HG03095 (cell line): ENCODE data around the gene AAK1.
"Not testable (repeated sequence)": the region's sequence is repeated elsewhere in the genome, so short reads cannot be mapped to it uniquely, and the experiment has no call there.

Experiments
- ATAC-seq: cut with Tn5 transposase; IDR thresholded peaks from one replicate; pipeline ENCODE4 v1.9.1; 2021; ENCODE audit warnings: moderate library complexity; ENCODE audit not compliant: unreplicated experiment

AAK1 gene

DNA sequence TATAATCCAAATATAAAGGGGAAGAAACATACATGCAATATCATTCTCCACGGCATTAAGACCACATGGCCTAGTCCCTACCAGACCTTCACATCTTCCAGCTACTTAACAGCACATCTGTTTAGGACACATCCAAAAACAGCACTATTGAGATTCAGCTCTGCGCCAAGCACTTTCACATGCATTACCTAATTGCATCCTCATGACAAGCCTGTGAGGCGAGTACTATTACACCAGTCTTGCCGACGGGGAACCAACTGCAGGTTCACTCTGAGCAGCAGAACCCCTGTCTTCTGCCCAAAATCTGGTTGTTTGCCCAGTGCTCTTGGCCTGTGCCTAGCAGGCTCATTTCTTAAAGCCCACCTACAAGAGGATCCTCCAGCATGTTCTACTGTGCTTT is 66.7 kb downstream of the AAK1 start:
- ATAC-seq = no peak

DNA sequence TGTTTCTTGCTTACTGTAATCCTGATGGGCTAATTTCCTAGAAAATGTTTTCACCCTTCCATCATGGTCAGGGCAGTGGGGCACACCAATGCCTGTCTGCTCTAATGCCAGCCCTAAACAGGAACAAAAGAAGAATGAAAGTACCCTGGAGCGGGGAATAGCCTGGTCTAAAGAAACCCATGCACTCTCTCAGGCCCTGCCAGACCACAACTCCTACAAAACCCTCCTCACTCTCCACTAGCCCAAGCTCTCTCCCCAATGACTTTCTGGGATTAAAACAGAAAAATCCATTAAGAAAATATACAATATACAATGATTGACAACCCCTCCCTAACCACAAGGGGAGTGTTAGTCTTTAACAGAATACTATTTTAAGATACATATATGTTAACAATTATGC is 67.6 kb downstream of the AAK1 start:
- ATAC-seq = no peak

- not testable (repeated sequence) for ATAC-seq
Observed at GRCh38 chr2:69575371-69575770, 68.2 kb downstream of the AAK1 start.

DNA sequence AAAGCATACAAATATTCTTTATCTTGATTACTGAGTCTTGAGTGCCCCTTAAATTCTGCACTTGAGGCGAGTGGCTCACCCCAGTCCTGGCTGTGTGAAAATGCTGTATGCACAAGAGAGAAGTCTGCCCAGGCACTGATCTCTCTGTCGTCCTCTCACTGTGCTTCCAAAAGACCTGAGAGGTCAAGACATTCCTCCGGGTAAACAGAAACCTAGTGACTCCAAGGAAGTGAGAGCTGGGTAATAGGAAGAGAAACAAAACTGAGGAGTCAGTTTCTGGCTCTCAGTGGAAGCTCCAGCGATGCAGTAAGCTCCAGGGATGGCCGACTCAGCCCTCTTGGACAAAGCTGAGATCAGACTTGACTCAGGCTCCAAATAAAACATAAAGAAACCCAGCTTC is 70.9 kb downstream of the AAK1 start:
- no peak for ATAC-seq

DNA sequence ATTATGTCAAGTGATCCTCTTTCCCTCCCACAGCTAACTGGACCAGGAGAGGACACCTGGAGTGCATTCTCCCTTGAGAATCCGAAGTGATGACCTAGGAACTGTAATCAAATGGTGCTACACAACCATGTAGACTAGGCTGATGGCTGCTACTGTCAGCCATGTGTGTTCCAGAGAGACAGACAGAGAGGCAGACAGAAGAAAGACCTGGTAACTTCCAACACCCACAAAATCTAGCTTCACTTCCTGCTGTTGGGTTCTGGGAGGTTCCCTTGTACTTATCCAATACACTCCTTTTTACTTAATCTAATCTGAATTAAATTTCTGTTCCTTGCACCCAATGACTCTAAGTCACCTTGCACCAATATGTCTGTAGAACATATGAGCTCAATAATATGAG is 72.3 kb downstream of the AAK1 start:
- ATAC-seq = no peak

GRCh38 chr2:69570474-69570873 is 73.1 kb downstream of the AAK1 start:
- no peak for ATAC-seq

DNA sequence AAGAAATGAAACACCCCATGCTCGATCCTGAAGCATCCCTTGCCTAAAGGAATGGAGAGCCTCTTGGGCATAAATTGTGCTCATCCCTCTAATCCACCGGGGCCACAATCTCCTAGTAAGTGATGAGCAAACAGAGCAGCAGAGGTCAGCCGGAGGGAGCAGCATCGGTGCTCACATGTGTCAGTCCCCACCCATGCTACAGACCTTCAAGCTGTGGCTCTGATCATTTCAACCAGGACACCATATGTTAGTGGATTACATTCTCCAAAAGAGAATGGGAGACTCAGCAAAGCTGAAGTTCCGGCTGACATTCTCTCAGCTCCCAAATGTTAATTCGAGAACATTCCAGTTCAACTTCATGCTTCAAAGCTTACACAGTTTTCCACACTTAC is 75.6 kb downstream of the AAK1 start:
- no peak for ATAC-seq

- ATAC-seq = no peak
Observed at GRCh38 chr2:69567157-69567908, 76.2 kb downstream of the AAK1 start.

DNA sequence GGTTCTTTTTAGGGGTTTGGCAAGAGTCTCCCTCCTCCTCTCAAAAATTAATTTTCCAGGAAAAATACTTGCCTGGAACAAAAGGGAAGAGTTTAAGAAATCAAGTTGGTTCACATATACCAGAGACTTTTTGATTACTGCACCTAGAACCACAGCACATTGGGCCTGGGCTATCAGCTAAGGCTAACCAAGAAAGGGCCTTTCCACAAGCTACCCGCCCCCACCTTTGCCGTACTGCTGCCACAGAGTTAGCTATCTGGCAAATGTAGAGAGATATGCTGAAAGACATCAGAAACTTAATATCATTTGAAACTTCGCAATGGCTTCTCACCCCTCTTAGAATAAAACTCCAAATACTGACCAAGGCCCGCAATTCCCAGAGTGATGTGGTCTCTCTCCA is 76.9 kb downstream of the AAK1 start:
- no peak for ATAC-seq

DNA sequence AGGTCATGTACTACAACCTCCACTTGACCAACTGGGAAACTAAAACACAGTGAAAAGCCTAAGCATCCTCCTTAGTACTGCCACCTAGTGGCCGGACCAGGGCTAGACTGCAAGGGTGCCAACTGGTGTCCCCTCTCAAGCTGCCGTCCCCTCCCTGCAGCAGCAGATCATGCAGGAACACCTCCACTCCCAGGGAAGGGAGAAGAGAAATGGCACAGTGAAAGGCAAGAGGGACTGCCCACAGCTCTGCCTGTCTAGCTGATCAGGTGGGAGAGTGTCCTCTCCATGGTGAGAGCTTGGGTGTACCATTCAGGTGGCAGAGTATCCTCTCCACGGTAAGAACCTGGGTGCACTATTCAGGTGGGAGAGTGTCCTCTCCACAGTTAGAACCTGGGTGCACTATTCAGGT is 78.1 kb downstream of the AAK1 start:
- ATAC-seq = no peak

- no peak for ATAC-seq
Observed at GRCh38 chr2:69564604-69565003, 78.9 kb downstream of the AAK1 start.

DNA sequence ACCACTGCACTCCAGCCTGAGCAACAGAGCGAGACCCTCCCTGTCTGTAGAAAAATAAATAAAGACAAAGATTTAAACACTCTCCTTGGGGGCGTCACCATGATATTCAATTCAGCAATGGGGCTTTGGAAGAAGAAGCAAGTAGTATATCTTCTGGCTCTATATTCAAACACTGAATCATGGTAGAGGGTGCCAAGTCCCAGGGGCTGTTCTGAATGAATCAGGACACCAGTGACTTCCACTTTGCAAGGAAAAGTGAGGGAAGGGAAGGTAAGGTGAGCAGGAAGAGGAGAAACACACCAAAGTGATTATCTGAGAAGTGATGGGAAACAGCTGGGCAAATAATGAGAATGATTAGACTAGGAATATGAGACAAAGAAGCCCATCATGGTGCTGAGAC is 80.5 kb downstream of the AAK1 start:
- ATAC-seq = no peak

DNA sequence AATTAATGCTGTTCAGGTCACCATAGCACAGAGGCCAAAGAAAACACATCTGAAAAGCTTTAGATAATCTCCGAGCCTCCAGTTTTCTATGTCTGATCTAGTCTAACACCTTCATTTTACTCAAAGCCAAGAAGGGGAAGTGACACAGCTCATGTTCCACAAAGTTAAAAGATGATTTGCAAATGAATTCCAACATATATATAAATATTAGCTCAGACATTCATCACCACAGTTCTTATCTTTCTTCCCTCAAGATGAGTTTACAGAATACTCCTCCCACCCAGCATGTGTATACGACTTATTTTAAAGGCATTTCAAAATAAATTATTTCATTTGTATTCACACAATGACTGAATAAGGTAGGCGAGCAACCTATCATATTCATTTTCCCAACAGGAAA is 82.4 kb downstream of the AAK1 start:
- no peak for ATAC-seq

GRCh38 chr2:69560147-69560482 is 83.4 kb downstream of the AAK1 start:
- no peak for ATAC-seq

DNA sequence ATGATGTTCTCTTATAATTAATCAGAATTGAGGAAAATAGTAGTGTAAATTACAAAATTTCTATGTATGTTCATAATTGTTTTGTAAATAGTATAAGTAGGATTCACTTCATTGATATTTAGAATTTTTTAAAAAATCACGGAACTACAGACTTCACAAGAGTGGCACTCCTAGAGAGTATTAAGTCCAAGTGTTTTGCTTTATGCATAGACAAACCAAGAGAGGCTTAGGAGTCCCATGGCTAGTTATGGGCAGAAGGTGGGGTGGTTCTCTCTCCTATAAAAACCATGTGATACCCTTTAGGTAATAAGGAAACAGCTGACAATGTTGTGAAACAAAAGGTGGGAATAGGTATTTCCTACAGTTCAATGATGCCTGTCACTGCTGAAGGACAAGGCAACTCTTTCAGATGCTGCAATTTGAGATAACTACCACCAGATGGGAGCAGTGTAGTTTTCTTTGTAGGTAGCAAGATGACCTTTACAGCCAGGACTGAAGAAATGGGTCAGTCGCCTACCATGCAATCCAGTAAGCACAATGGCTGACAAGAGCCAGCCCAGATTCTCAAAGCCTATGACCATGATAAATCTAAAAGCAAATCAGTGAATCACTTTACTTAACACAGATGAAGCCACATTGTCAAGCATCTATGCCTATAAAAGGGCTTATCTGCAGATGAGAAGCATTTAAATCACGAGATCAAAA is 83.9 kb downstream of the AAK1 start:
- ATAC-seq = no peak

DNA sequence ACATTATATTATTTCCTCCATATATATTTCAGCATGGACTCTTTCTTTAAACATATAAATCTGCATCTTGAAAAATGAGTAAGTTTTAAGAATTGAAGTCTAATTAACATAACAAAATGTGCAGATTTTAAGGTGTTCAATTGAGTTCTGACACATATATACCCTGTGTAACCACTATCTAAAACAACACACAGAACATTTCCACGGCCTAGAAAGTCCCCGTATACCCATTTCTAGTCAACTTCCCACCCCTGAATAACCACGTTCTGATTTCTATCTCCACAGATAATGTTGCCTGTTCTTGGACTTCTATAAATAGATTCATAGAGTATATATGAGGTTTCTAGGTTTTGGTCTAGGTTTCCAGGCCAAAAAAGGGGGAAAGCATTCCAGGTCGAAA is 87.5 kb downstream of the AAK1 start:
- ATAC-seq = no peak

- ATAC-seq = no peak
Observed at GRCh38 chr2:69554981-69555380, 88.6 kb downstream of the AAK1 start.

DNA sequence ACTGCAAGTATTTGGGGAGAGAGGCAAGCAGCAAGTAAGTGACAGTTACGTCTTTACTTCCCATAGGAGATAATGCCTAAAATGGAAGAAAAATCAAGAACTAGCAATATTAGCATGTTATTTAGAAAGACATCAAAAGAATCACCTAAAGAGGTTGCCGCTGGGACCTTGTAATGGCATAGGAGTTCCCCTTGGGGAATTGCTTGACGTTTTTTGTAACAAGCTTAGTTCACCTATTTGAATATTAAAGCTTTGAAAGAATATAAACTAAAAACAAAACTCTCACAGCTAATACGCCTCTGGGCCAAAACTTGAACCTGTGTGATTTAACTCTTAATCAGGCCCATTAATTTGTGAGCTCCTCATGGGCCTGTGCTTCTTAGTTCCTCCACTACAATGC is 89.0 kb downstream of the AAK1 start:
- no peak for ATAC-seq

- ATAC-seq = no peak
Observed at GRCh38 chr2:69553991-69554390, 89.5 kb downstream of the AAK1 start.

DNA sequence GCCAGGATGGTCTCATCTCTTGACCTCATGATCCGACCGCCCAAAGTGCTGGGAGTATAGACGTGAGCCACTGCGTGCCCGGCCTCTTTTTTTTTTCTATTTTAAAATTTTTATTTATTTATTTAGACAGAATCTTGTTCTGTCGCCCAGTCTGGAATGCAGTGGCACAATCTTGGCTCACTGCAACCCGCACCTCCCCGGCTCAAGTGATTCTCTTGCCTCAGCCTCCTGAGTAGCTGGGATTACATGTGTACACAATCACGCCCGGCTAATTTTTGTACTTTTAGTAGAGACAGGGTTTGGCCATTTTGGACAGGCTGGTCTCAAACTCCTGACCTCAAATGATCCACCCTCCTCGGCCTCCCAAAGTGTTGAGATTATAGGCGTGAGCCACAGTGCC is 93.0 kb downstream of the AAK1 start:
- ATAC-seq = not testable (repeated sequence)

GRCh38 chr2:69549421-69549820 is 94.1 kb downstream of the AAK1 start:
- no peak for ATAC-seq

DNA sequence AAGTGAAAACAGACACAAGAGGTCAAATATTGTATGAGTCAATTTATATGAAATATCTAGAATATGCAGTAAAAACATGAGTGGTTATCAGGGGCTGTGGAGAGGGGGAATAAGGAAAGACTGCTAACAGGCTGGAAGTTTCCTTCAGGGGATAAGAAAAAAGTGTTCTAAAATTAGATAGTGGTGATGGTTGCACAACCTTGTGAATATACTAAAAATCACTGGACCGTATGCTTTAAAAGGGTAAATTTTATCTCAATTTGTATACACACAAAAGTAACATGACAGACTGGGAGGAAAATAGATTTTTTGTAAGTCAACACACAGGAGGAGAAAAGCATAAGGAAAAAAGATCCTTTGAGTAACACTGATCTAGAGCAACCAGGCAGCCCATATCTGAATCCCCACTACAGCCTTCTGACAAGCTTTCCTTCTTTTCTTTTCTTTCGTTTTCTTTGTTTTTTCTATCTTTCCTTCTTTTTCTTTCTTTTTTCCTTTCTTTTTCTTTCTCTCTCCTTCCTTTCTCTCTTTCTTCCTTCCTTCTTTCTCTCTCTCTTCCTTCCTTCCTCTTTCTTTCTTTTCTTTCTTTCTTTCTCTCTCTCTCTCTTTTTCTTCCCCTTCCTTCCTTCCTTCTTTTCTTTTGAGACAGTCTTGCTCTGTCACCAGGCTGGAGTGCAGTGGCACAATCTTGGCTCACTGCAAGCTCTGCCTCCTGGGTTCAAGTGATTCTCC is 95.4 kb downstream of the AAK1 start:
- no peak for ATAC-seq
